SU-DHL-6 (cell line): ENCODE data around the gene SMPD3.

Source experiments
- CTCF ChIP-seq: fragments of 200-600 bp; sonication (generic); IDR thresholded peaks from one replicate; pipeline ENCODE4 v1.5.1; 2017; ENCODE audit warnings: antibody characterized with exemption, mild to moderate bottlenecking, low read length, moderate library complexity; ENCODE audit not compliant: insufficient read depth, poor library complexity, severe bottlenecking
- EZH2phosphoT487 ChIP-seq: fragments of 200-600 bp; sonication (generic), shearing (Covaris generic); conservative IDR thresholded peaks from 2 replicates; pipeline ENCODE4 v1.6.1; 2018; ENCODE audit warnings: mild to moderate bottlenecking, antibody characterized with exemption, low read length, moderate library complexity, mixed read lengths

- TF ChIP-seq CTCF (no peak), EZH2phosphoT487 (no peak)
These were observed 115.7 kb downstream of the SMPD3 start for GRCh38 chr16:68332411-68333121.
